A673 (cell line): ENCODE results near the gene ABCC11. TPM values are rescaled to one million over a fixed set of nuclear protein-coding genes. Genes with fewer than 3 reads are reported as not detected.

Source experiments
- BruUV-seq: library from RNA; stranded (reverse); fragments of 400-500 nt; replicated peaks from 2 replicates; lab custom pipeline; 2021; lab: Mats Ljungman, UMichigan
- CTCF ChIA-PET: fragments of 300-600 bp; sonication (Branson Sonifier 250); formaldehyde crosslinking; loops from one replicate; lab custom pipeline; 2022; ENCODE audit warnings: antibody characterized with exemption; lab: Charles Lee
- POLR2A ChIA-PET: fragments of 300-600 bp; sonication (Branson Sonifier 250); formaldehyde crosslinking; loops from one replicate; lab custom pipeline; 2022; ENCODE audit warnings: antibody characterized with exemption; ENCODE audit not compliant: low non-redundant PET; lab: Charles Lee
- DNase-seq: peaks from one replicate; pipeline ENCODE4 v3.0.0-alpha.2; 2015; ENCODE audit warnings: low spot score
- H3K27ac ChIP-seq: fragments of 200-600 bp; sonication (generic); 2 replicates; pipeline ENCODE4 v1.5.1; 2016; ENCODE audit warnings: mixed run types, low read depth, mild to moderate bottlenecking, mixed read lengths, antibody characterized with exemption, low read length; ENCODE audit not compliant: poor library complexity, severe bottlenecking
- H3K27me3 ChIP-seq: fragments of 200-600 bp; sonication (generic); replicated peaks from 2 replicates; pipeline ENCODE4 v1.6.1; 2017; ENCODE audit warnings: mixed run types, low read depth, mild to moderate bottlenecking, mixed read lengths, antibody characterized with exemption, low read length; ENCODE audit not compliant: insufficient read depth, poor library complexity
- H3K36me3 ChIP-seq: fragments of 200-600 bp; sonication (generic); 2 replicates; pipeline ENCODE4 v1.6.1; 2016; ENCODE audit warnings: mixed run types, mild to moderate bottlenecking, mixed read lengths, antibody characterized with exemption, low read length; ENCODE audit not compliant: insufficient read depth, poor library complexity, severe bottlenecking
- H3K4me1 ChIP-seq: fragments of 200-600 bp; sonication (generic); 2 replicates; pipeline ENCODE4 v1.6.1; 2017; ENCODE audit warnings: mixed run types, mild to moderate bottlenecking, mixed read lengths, antibody characterized with exemption, low read length; ENCODE audit not compliant: insufficient read depth, poor library complexity, severe bottlenecking
- H3K4me3 ChIP-seq: fragments of 200-600 bp; sonication (generic); 2 replicates; pipeline ENCODE4 v1.5.1; 2016; ENCODE audit warnings: low read depth, mixed run types, mild to moderate bottlenecking, mixed read lengths, low read length; ENCODE audit not compliant: poor library complexity, severe bottlenecking
- H3K9me3 ChIP-seq: fragments of 200-600 bp; sonication (generic); 2 replicates; pipeline ENCODE4 v1.6.1; 2016; ENCODE audit warnings: mixed run types, low read depth, mild to moderate bottlenecking, mixed read lengths, antibody characterized with exemption, low read length; ENCODE audit not compliant: poor library complexity, severe bottlenecking
- CTCF ChIP-seq: fragments of 300-800, 200-600 bp; sonication (generic); conservative IDR thresholded peaks from 2 replicates; pipeline ENCODE4 v1.5.1; 2017; ENCODE audit warnings: low read depth, mild to moderate bottlenecking, antibody characterized with exemption, low read length, moderate library complexity, mixed read lengths
- EZH2 ChIP-seq: fragments of 200-600 bp; sonication (generic); IDR thresholded peaks from 2 replicates; pipeline ENCODE4 v1.6.1; 2017; ENCODE audit warnings: borderline replicate concordance, low read depth, mild to moderate bottlenecking, mixed read lengths, antibody characterized with exemption, low read length; ENCODE audit not compliant: poor library complexity, severe bottlenecking
- intact Hi-C: fragments of 100-400 bp; cut with micrococcal nuclease; formaldehyde crosslinking; loops from one replicate; pipeline ENCODE4 v1.10.0; 2022; ENCODE audit not compliant: unreplicated experiment
- total RNA-seq: library from RNA; stranded (reverse); gene quantifications from 2 replicates; pipeline ENCODE4 v1.2.3, GENCODE V29; 2021

ABCC11 gene
- total RNA-seq, 1 experiment from 2014 or later, result not detected

- CTCF ChIA-PET, result no interaction called here
- peaks cover 4% of the 10 kb centered on the region for H3K36me3 ChIP-seq
Measured at GRCh38 chr16:48276102-48276501, 28.8 kb upstream of the ABCC11 start.

GRCh38 chr16:48274476-48274875, 27.1 kb upstream of the ABCC11 start:
- intact Hi-C loops, result no loop called here
- DNase-seq, result no peak
- Histone ChIP-seq H3K27me3 (no peaks in the 10 kb centered on the region), H3K27ac (no peak overlapping the region), H3K9me3 (no peaks in the 10 kb centered on the region), H3K36me3 (peaks cover 7% of the 10 kb centered on the region), H3K4me3 (no peak overlapping the region), H3K4me1 (peaks cover 9% of the 10 kb centered on the region)
- ChIA-PET CTCF (no interaction called here), POLR2A (no interaction called here)
- no TSS peak for BruUV-seq
- TF ChIP-seq CTCF (no peak), EZH2 (no peak)

More at GRCh38 chr16:48276102-48276501, 28.8 kb upstream of the ABCC11 start:
- H3K4me1 ChIP-seq, result peaks cover 9% of the 10 kb centered on the region
- H3K4me3 ChIP-seq, result no peak overlapping the region
- POLR2A ChIA-PET, result no interaction called here
- BruUV-seq, result no TSS peak
- H3K27me3 ChIP-seq, result no peaks in the 10 kb centered on the region
- no peak for TF ChIP-seq CTCF
- TF ChIP-seq EZH2, result no peak
- intact Hi-C loops, result no loop called here
- no peak overlapping the region for H3K27ac ChIP-seq
- no peaks in the 10 kb centered on the region for H3K9me3 ChIP-seq
- DNase-seq, result no peak

- Histone ChIP-seq H3K27ac (no peak overlapping the region), H3K9me3 (no peaks in the 10 kb centered on the region), H3K4me1 (peaks cover 3% of the 10 kb centered on the region), H3K4me3 (no peak overlapping the region), H3K27me3 (no peaks in the 10 kb centered on the region), H3K36me3 (peaks cover 10% of the 10 kb centered on the region)
- DNase-seq, result no peak
- no peak for TF ChIP-seq EZH2
- TF ChIP-seq CTCF, result no peak
- ChIA-PET CTCF (no interaction called here), POLR2A (no interaction called here)
- no TSS peak for BruUV-seq
- intact Hi-C loops, result no loop called here
Measured at GRCh38 chr16:48272837-48273421, 25.6 kb upstream of the ABCC11 start.
